SU-DHL-6 (cell line): Measurements from ENCODE around the gene CHRM1.

Experiments
- H2AFZ ChIP-seq: fragments of 200-600 bp; sonication (generic); 2 replicates; pipeline ENCODE4 v1.6.1; 2014; ENCODE audit warnings: low read depth, mild to moderate bottlenecking, moderate library complexity, mixed read lengths, antibody characterized with exemption, low read length; ENCODE audit not compliant: severe bottlenecking
- H3F3A ChIP-seq: fragments of 200-600 bp; shearing (Covaris generic); 2 replicates; pipeline ENCODE4 v1.6.0; 2016; ENCODE audit warnings: antibody characterized with exemption, mild to moderate bottlenecking; ENCODE audit not compliant: insufficient read depth
- H3K27ac ChIP-seq: fragments of 200-600 bp; sonication (generic); 2 replicates; pipeline ENCODE4 v1.5.1; 2016; ENCODE audit warnings: low read depth, mild to moderate bottlenecking, low read length, moderate library complexity, mixed read lengths
- H3K27me3 ChIP-seq: fragments of 200-600 bp; sonication (generic), shearing (Covaris generic); 2 replicates; pipeline ENCODE4 v1.6.0; 2014; ENCODE audit warnings: mild to moderate bottlenecking, low read length
- H3K36me3 ChIP-seq: fragments of 200-600 bp; sonication (generic); 2 replicates; pipeline ENCODE4 v1.6.1; 2014; ENCODE audit warnings: mild to moderate bottlenecking, low read length, mixed read lengths
- H3K4me2 ChIP-seq: fragments of 300-600, 200-600 bp; shearing (Covaris generic), sonication (generic); 2 replicates; pipeline ENCODE4 v1.6.0; 2014; ENCODE audit warnings: low read length, low read depth, mild to moderate bottlenecking; ENCODE audit not compliant: poor library complexity, severe bottlenecking
- H3K4me3 ChIP-seq: fragments of 200-600 bp; sonication (generic); 2 replicates; pipeline ENCODE4 v1.5.1; 2014; ENCODE audit warnings: antibody characterized with exemption, low read length, mild to moderate bottlenecking, mixed read lengths; ENCODE audit not compliant: insufficient read depth, poor library complexity, severe bottlenecking
- H3K79me2 ChIP-seq: fragments of 200-600 bp; sonication (generic); 2 replicates; pipeline ENCODE4 v1.6.1; 2014; ENCODE audit warnings: mild to moderate bottlenecking, low read length, moderate library complexity; ENCODE audit not compliant: insufficient read depth
- H3K9ac ChIP-seq: fragments of 200-600 bp; sonication (generic); 2 replicates; pipeline ENCODE4 v1.7.0; 2014; ENCODE audit warnings: mild to moderate bottlenecking, low read length
- H3K9me2 ChIP-seq: fragments of 200-600 bp; sonication (generic); replicated peaks from 2 replicates; pipeline ENCODE4 v1.6.1; 2014; ENCODE audit warnings: low read length; ENCODE audit not compliant: insufficient read depth
- H3K9me3 ChIP-seq: fragments of 200-600 bp; sonication (generic); 2 replicates; pipeline ENCODE4 v1.6.1; 2014; ENCODE audit warnings: low read length, mixed read lengths; ENCODE audit not compliant: insufficient read depth
- H4K20me1 ChIP-seq: fragments of 200-600 bp; sonication (generic); 2 replicates; pipeline ENCODE4 v1.6.1; 2014; ENCODE audit warnings: low read depth, mild to moderate bottlenecking, antibody characterized with exemption, low read length, moderate library complexity, mixed read lengths
- CTCF ChIP-seq: fragments of 200-600 bp; sonication (generic); IDR thresholded peaks from one replicate; pipeline ENCODE4 v1.5.1; 2017; ENCODE audit warnings: antibody characterized with exemption, mild to moderate bottlenecking, low read length, moderate library complexity; ENCODE audit not compliant: insufficient read depth, poor library complexity, severe bottlenecking
- EZH2phosphoT487 ChIP-seq: fragments of 200-600 bp; sonication (generic), shearing (Covaris generic); conservative IDR thresholded peaks from 2 replicates; pipeline ENCODE4 v1.6.1; 2018; ENCODE audit warnings: mild to moderate bottlenecking, antibody characterized with exemption, low read length, moderate library complexity, mixed read lengths

CHRM1 gene

DNA sequence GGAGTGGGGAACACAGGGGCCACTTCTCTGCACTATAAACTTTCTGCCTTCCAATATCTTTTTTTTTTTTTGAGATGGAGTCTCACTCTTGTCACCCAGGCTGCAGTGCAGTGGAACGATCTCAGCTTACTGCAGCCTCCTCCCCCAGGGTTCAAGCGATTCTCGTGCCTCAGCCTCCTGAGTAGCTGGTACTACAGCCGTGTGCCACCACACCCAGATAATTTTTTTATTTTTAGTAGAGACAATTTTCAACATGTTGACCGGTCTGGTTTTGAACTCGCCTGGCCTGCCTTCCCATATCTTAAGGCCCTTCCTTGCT is 38.8 kb downstream of the CHRM1 start:
- Histone ChIP-seq H3K27ac (peak overlapping the region; percentile 84), H3K79me2 (peaks cover 26% of the 10 kb centered on the region), H3F3A (peaks cover 22% of the 10 kb centered on the region), H3K9me3 (no peaks in the 10 kb centered on the region), H2AFZ (no peak overlapping the region), H3K9me2 (no peaks in the 10 kb centered on the region), H4K20me1 (no peaks in the 10 kb centered on the region), H3K9ac (peak overlapping the region; percentile 97), H3K36me3 (peaks cover 42% of the 10 kb centered on the region), H3K4me2 (peak overlapping the region; percentile 93), H3K4me3 (peak overlapping the region; percentile 82), H3K27me3 (no peaks in the 10 kb centered on the region)
- TF ChIP-seq EZH2phosphoT487 = no peak
- TF ChIP-seq CTCF = no peak

DNA sequence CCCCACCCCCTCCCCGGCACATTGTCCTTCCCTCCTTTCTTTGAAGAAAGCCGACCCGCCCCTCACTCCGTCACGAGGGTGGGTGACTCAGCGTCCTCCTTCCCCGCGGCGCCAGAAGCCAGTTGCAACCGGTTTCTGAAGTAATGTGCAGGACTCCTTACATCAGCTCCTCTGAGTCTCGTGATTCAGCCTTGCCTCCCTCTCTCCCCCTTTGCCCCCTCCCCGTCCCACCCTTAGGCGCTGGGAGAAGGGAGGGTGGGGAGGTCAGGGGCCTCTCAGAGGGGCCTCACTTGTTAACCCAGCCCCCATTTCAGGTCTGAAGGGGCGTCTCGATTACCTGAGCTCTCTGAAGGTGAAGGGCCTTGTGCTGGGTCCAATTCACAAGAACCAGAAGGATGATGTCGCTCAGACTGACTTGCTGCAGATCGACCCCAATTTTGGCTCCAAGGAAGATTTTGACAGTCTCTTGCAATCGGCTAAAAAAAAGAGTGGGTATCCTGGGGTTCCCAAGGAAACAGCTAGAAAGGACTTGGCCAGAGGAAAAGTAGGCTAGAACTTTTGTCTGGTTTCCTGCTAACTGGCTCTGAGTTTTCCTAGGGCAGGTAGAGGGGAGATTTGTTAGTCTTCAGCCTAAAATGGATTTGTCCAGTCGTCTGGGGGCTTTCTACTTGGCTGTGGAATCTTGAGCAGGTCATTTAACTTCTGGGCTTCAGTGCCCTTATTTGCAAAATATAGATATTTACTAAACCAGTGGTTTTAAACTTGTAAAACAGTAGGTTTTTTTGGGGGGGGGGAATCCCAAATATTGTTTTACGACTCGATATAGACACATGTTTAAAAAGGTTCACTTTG is 39.4 kb downstream of the CHRM1 start:
- Histone ChIP-seq H3K4me2 (peak overlapping the region; percentile 93), H3F3A (peaks cover 22% of the 10 kb centered on the region), H3K9me3 (no peaks in the 10 kb centered on the region), H3K79me2 (peaks cover 26% of the 10 kb centered on the region), H3K4me3 (peak overlapping the region; percentile 82), H3K9me2 (no peaks in the 10 kb centered on the region), H3K27ac (peak overlapping the region; percentile 84), H2AFZ (no peak overlapping the region), H4K20me1 (no peaks in the 10 kb centered on the region), H3K27me3 (no peaks in the 10 kb centered on the region), H3K9ac (peak overlapping the region; percentile 97), H3K36me3 (peaks cover 38% of the 10 kb centered on the region)
- TF ChIP-seq CTCF (no peak), EZH2phosphoT487 (no peak)

- H3K9ac ChIP-seq = peak within 1 kb of the TSS; percentile 97
- H3F3A ChIP-seq = peaks cover 22% of the 10 kb centered on the region
- H3K4me2 ChIP-seq = peak within 1 kb of the TSS; percentile 93
- H3K9me2 ChIP-seq = no peaks in the 10 kb centered on the region
- no peaks in the 10 kb centered on the region for H3K27me3 ChIP-seq
- no peaks in the 10 kb centered on the region for H4K20me1 ChIP-seq
- TF ChIP-seq CTCF (peak; percentile 69), EZH2phosphoT487 (no peak)
- no peaks in the 10 kb centered on the region for H3K9me3 ChIP-seq
- peaks cover 29% of the 10 kb centered on the region for H3K79me2 ChIP-seq
- H3K36me3 ChIP-seq = peaks cover 38% of the 10 kb centered on the region
- no peak within 1 kb of the TSS for H2AFZ ChIP-seq
- peak within 1 kb of the TSS; percentile 84 for H3K27ac ChIP-seq
- H3K4me3 ChIP-seq = peak within 1 kb of the TSS; percentile 82
These were observed 40.2 kb downstream of the CHRM1 start, which contains the start of gene SLC3A2 for GRCh38 chr11:62880803-62881578. SLC3A2 (plus strand) TSS chr11:62880896; CDS start chr11:62881024, 128 bp downstream.
